ENCODE data around the gene RABGAP1.

The RABGAP1 gene

GRCh38 chr9:122988920-122989621, 48.3 kb downstream of the RABGAP1 start:
- DNase-seq (ENCODE audit: low read depth, low spot score) = no peak
- no peak overlapping the region for H3K9ac ChIP-seq (ENCODE audit: insufficient read length)
- TF ChIP-seq EZH2 (IDR thresholded peaks at IDR 0.05) = no peak
- TF ChIP-seq POLR2AphosphoS5 (IDR thresholded peaks at IDR 0.05; ENCODE audit: borderline replicate concordance, low read depth, low read length) = no peak
- no peak for TF ChIP-seq FOXP2 (optimal IDR thresholded peaks at IDR 0.05; ENCODE audit: control extremely low read depth, extremely low read length, insufficient read depth)
- H3K36me3 ChIP-seq (ENCODE audit: insufficient read depth, low read length) = peaks cover 61% of the 10 kb centered on the region
- no peak overlapping the region for H3K4me3 ChIP-seq
- H3K9me3 ChIP-seq (ENCODE audit: low read depth, low read length) = no peaks in the 10 kb centered on the region
- H3K27ac ChIP-seq = peak overlapping the region; percentile 52; the same call in 1 of the 2 replicates

GRCh38 chr9:122991370-122991830, 50.6 kb downstream of the RABGAP1 start:
- H3K9me3 ChIP-seq (ENCODE audit: low read depth, low read length) = no peaks in the 10 kb centered on the region
- H3K36me3 ChIP-seq (ENCODE audit: insufficient read depth, low read length) = peaks cover 49% of the 10 kb centered on the region
- peak; percentile 35 for DNase-seq (ENCODE audit: low read depth, low spot score)
- H3K9ac ChIP-seq (ENCODE audit: insufficient read length) = no peak overlapping the region
- no peak overlapping the region for H3K4me3 ChIP-seq
- TF ChIP-seq FOXP2 (optimal IDR thresholded peaks at IDR 0.05; ENCODE audit: control extremely low read depth, extremely low read length, insufficient read depth) = no peak
- TF ChIP-seq EZH2 (IDR thresholded peaks at IDR 0.05) = no peak
- no peak for TF ChIP-seq POLR2AphosphoS5 (IDR thresholded peaks at IDR 0.05; ENCODE audit: borderline replicate concordance, low read depth, low read length)
- no peak overlapping the region for H3K27ac ChIP-seq

- TF ChIP-seq FOXP2 (optimal IDR thresholded peaks at IDR 0.05; ENCODE audit: control extremely low read depth, extremely low read length, insufficient read depth) = no peak
- no peak for TF ChIP-seq EZH2 (IDR thresholded peaks at IDR 0.05)
- no peak for TF ChIP-seq POLR2AphosphoS5 (IDR thresholded peaks at IDR 0.05; ENCODE audit: borderline replicate concordance, low read depth, low read length)
These were observed 55.8 kb downstream of the RABGAP1 start for GRCh38 chr9:122996586-122996985.

GRCh38 chr9:122998448-122998847, 57.6 kb downstream of the RABGAP1 start:
- peak overlapping the region; percentile 55; the same call in 1 of the 2 replicates for H3K27ac ChIP-seq
- peaks cover 47% of the 10 kb centered on the region for H3K36me3 ChIP-seq (ENCODE audit: insufficient read depth, low read length)
- TF ChIP-seq FOXP2 (optimal IDR thresholded peaks at IDR 0.05; ENCODE audit: control extremely low read depth, extremely low read length, insufficient read depth) (no peak), EZH2 (IDR thresholded peaks at IDR 0.05) (no peak), POLR2AphosphoS5 (IDR thresholded peaks at IDR 0.05; ENCODE audit: borderline replicate concordance, low read depth, low read length) (no peak)
- no peak overlapping the region for H3K9ac ChIP-seq (ENCODE audit: insufficient read length)
- no peaks in the 10 kb centered on the region for H3K9me3 ChIP-seq (ENCODE audit: low read depth, low read length)
- no peak overlapping the region for H3K4me3 ChIP-seq
- no peak for DNase-seq (ENCODE audit: low read depth, low spot score)

More at GRCh38 chr9:122996586-122996985, 55.8 kb downstream of the RABGAP1 start:
- no peak for DNase-seq (ENCODE audit: low read depth, low spot score)
- Histone ChIP-seq H3K9me3 (ENCODE audit: low read depth, low read length) (no peaks in the 10 kb centered on the region), H3K27ac (peak overlapping the region; percentile 55; the same call in 1 of the 2 replicates), H3K36me3 (ENCODE audit: insufficient read depth, low read length) (peaks cover 46% of the 10 kb centered on the region), H3K4me3 (no peak overlapping the region), H3K9ac (ENCODE audit: insufficient read length) (no peak overlapping the region)

GRCh38 chr9:123000371-123001068, 59.7 kb downstream of the RABGAP1 start:
- peaks cover 56% of the 10 kb centered on the region for H3K36me3 ChIP-seq (ENCODE audit: insufficient read depth, low read length)

GRCh38 chr9:123002754-123003153, 61.9 kb downstream of the RABGAP1 start:
- no peak for DNase-seq (ENCODE audit: low read depth, low spot score)
- H3K9ac ChIP-seq (ENCODE audit: insufficient read length) = peak overlapping the region; percentile 37
- no peaks in the 10 kb centered on the region for H3K9me3 ChIP-seq (ENCODE audit: low read depth, low read length)
- TF ChIP-seq EZH2 (IDR thresholded peaks at IDR 0.05) = no peak
- no peak for TF ChIP-seq POLR2AphosphoS5 (IDR thresholded peaks at IDR 0.05; ENCODE audit: borderline replicate concordance, low read depth, low read length)
- TF ChIP-seq FOXP2 (optimal IDR thresholded peaks at IDR 0.05; ENCODE audit: control extremely low read depth, extremely low read length, insufficient read depth) = no peak
- peak overlapping the region; percentile 54; the same call in 1 of the 2 replicates for H3K4me3 ChIP-seq
- peaks cover 54% of the 10 kb centered on the region for H3K36me3 ChIP-seq (ENCODE audit: insufficient read depth, low read length)
- peak overlapping the region; percentile 91 for H3K27ac ChIP-seq

More at GRCh38 chr9:123000371-123001068, 59.7 kb downstream of the RABGAP1 start:
- peak overlapping the region; percentile 47 for H3K27ac ChIP-seq
- no peak for DNase-seq (ENCODE audit: low read depth, low spot score)
- H3K4me3 ChIP-seq = no peak overlapping the region
- H3K9me3 ChIP-seq (ENCODE audit: low read depth, low read length) = no peaks in the 10 kb centered on the region
- H3K9ac ChIP-seq (ENCODE audit: insufficient read length) = no peak overlapping the region
- TF ChIP-seq EZH2 (IDR thresholded peaks at IDR 0.05) (no peak), FOXP2 (optimal IDR thresholded peaks at IDR 0.05; ENCODE audit: control extremely low read depth, extremely low read length, insufficient read depth) (no peak), POLR2AphosphoS5 (IDR thresholded peaks at IDR 0.05; ENCODE audit: borderline replicate concordance, low read depth, low read length) (no peak)

- DNase-seq (ENCODE audit: low read depth, low spot score) = peak; percentile 39
These were observed 62.6 kb downstream of the RABGAP1 start for GRCh38 chr9:123003466-123003865.

GRCh38 chr9:123005964-123006363, 65.1 kb downstream of the RABGAP1 start:
- H3K9ac ChIP-seq (ENCODE audit: insufficient read length) = no peak overlapping the region
- no peak for DNase-seq (ENCODE audit: low read depth, low spot score)
- TF ChIP-seq POLR2AphosphoS5 (IDR thresholded peaks at IDR 0.05; ENCODE audit: borderline replicate concordance, low read depth, low read length) (no peak), EZH2 (IDR thresholded peaks at IDR 0.05) (no peak), FOXP2 (optimal IDR thresholded peaks at IDR 0.05; ENCODE audit: control extremely low read depth, extremely low read length, insufficient read depth) (no peak)
- no peak overlapping the region for H3K4me3 ChIP-seq
- no peaks in the 10 kb centered on the region for H3K9me3 ChIP-seq (ENCODE audit: low read depth, low read length)
- H3K27ac ChIP-seq = peak overlapping the region; percentile 35; the same call in 1 of the 2 replicates
- peaks cover 50% of the 10 kb centered on the region for H3K36me3 ChIP-seq (ENCODE audit: insufficient read depth, low read length)

More at GRCh38 chr9:123003466-123003865, 62.6 kb downstream of the RABGAP1 start:
- H3K9me3 ChIP-seq (ENCODE audit: low read depth, low read length) = no peaks in the 10 kb centered on the region
- H3K36me3 ChIP-seq (ENCODE audit: insufficient read depth, low read length) = peaks cover 53% of the 10 kb centered on the region
- H3K4me3 ChIP-seq = peak overlapping the region; percentile 54; the same call in 1 of the 2 replicates
- TF ChIP-seq FOXP2 (optimal IDR thresholded peaks at IDR 0.05; ENCODE audit: control extremely low read depth, extremely low read length, insufficient read depth) = no peak
- TF ChIP-seq POLR2AphosphoS5 (IDR thresholded peaks at IDR 0.05; ENCODE audit: borderline replicate concordance, low read depth, low read length) = no peak
- peak overlapping the region; percentile 91 for H3K27ac ChIP-seq
- peak overlapping the region; percentile 37 for H3K9ac ChIP-seq (ENCODE audit: insufficient read length)
